ENCODE data around the gene CNTLN. TPM values are rescaled to one million over a fixed set of nuclear protein-coding genes. Genes with fewer than 3 reads are reported as not detected.
"Not testable (repeated sequence)": the region's sequence is repeated elsewhere in the genome, so short reads cannot be mapped to it uniquely, and the experiment has no call there.

Gene CNTLN
- total RNA-seq, 1 experiment from 2014 or later: 17.3 TPM

GRCh38 chr9:17315341-17315740 is 180.5 kb downstream of the CNTLN start:
- DNase-seq: no peak
- H3K4me1 ChIP-seq: peaks cover 9% of the 10 kb centered on the region; the same call in 1 of the 2 replicates
- no peak overlapping the region for H3K27ac ChIP-seq
- H3K9me3 ChIP-seq (replicated peaks): no peaks in the 10 kb centered on the region
- peaks cover 3% of the 10 kb centered on the region; the same call in 1 of the 2 replicates for H3K36me3 ChIP-seq
- H3K4me3 ChIP-seq: no peak overlapping the region
- H3K27me3 ChIP-seq: no peaks in the 10 kb centered on the region

- Histone ChIP-seq H3K27ac (no peak overlapping the region), H3K9me3 (replicated peaks) (no peaks in the 10 kb centered on the region), H3K4me1 (peaks cover 9% of the 10 kb centered on the region; the same call in 1 of the 2 replicates), H3K4me3 (no peak overlapping the region), H3K36me3 (peaks cover 3% of the 10 kb centered on the region; the same call in 1 of the 2 replicates), H3K27me3 (no peaks in the 10 kb centered on the region)
- no peak for DNase-seq
Observed at GRCh38 chr9:17318821-17319320, 184.0 kb downstream of the CNTLN start.

GRCh38 chr9:17319864-17320263 is 185.0 kb downstream of the CNTLN start:
- Histone ChIP-seq H3K4me3 (no peak overlapping the region), H3K36me3 (peaks cover 3% of the 10 kb centered on the region; the same call in 1 of the 2 replicates), H3K27me3 (no peaks in the 10 kb centered on the region), H3K4me1 (peaks cover 9% of the 10 kb centered on the region; the same call in 1 of the 2 replicates), H3K27ac (no peak overlapping the region), H3K9me3 (replicated peaks) (no peaks in the 10 kb centered on the region)
- no peak for DNase-seq

GRCh38 chr9:17322882-17323864 is 188.3 kb downstream of the CNTLN start:
- Histone ChIP-seq H3K27me3 (no peaks in the 10 kb centered on the region), H3K9me3 (replicated peaks) (no peaks in the 10 kb centered on the region), H3K4me1 (no peaks in the 10 kb centered on the region), H3K36me3 (no peaks in the 10 kb centered on the region), H3K27ac (no peak overlapping the region), H3K4me3 (no peak overlapping the region)
- DNase-seq: no peak

GRCh38 chr9:17328331-17328730 is 193.5 kb downstream of the CNTLN start:
- DNase-seq: no peak
- Histone ChIP-seq H3K4me3 (no peak overlapping the region), H3K9me3 (replicated peaks) (no peaks in the 10 kb centered on the region), H3K4me1 (no peaks in the 10 kb centered on the region), H3K27me3 (no peaks in the 10 kb centered on the region), H3K36me3 (no peaks in the 10 kb centered on the region; the same call in 1 of the 2 replicates), H3K27ac (no peak overlapping the region)

- Histone ChIP-seq H3K4me3 (no peak overlapping the region), H3K36me3 (no peaks in the 10 kb centered on the region; the same call in 1 of the 2 replicates), H3K27ac (no peak overlapping the region), H3K9me3 (replicated peaks) (no peaks in the 10 kb centered on the region), H3K4me1 (no peaks in the 10 kb centered on the region), H3K27me3 (no peaks in the 10 kb centered on the region)
- DNase-seq: no peak
Observed at GRCh38 chr9:17330097-17330496, 195.3 kb downstream of the CNTLN start.

GRCh38 chr9:17332115-17332514 is 197.3 kb downstream of the CNTLN start:
- no peaks in the 10 kb centered on the region for H3K4me1 ChIP-seq
- no peak overlapping the region for H3K27ac ChIP-seq
- no peaks in the 10 kb centered on the region for H3K27me3 ChIP-seq
- H3K36me3 ChIP-seq: no peaks in the 10 kb centered on the region; the same call in 1 of the 2 replicates
- H3K4me3 ChIP-seq: no peak overlapping the region
- DNase-seq: no peak
- H3K9me3 ChIP-seq (replicated peaks): no peaks in the 10 kb centered on the region

- no peak for DNase-seq
- Histone ChIP-seq H3K27me3 (no peaks in the 10 kb centered on the region), H3K36me3 (0 out of 2 replicates have a peak, but pooled peaks cover 5% of the 10 kb centered on the region), H3K4me3 (no peak overlapping the region), H3K9me3 (replicated peaks) (no peaks in the 10 kb centered on the region), H3K27ac (no peak overlapping the region), H3K4me1 (no peaks in the 10 kb centered on the region)
Observed at GRCh38 chr9:17339156-17339555, 204.3 kb downstream of the CNTLN start.

- H3K4me3 ChIP-seq: no peak overlapping the region
- no peak for DNase-seq
- H3K27ac ChIP-seq: no peak overlapping the region
- H3K36me3 ChIP-seq: peaks cover 15% of the 10 kb centered on the region
- H3K4me1 ChIP-seq: no peaks in the 10 kb centered on the region
- no peaks in the 10 kb centered on the region; the same call in 1 of the 2 replicates for H3K9me3 ChIP-seq (replicated peaks)
- no peaks in the 10 kb centered on the region for H3K27me3 ChIP-seq
Observed at GRCh38 chr9:17342696-17343095, 207.9 kb downstream of the CNTLN start.

GRCh38 chr9:17349831-17350230 is 215.0 kb downstream of the CNTLN start:
- peak in 1 of 2 experiments; percentile 2 for DNase-seq
- H3K27ac ChIP-seq: no peak overlapping the region
- no peaks in the 10 kb centered on the region; the same call in 1 of the 2 replicates for H3K9me3 ChIP-seq (replicated peaks)
- no peak overlapping the region for H3K4me3 ChIP-seq
- no peaks in the 10 kb centered on the region for H3K27me3 ChIP-seq
- H3K4me1 ChIP-seq: no peaks in the 10 kb centered on the region
- H3K36me3 ChIP-seq: peaks cover 13% of the 10 kb centered on the region

GRCh38 chr9:17354006-17354405 is 219.2 kb downstream of the CNTLN start:
- not testable (repeated sequence) for H3K27ac ChIP-seq

GRCh38 chr9:17361378-17361777 is 226.5 kb downstream of the CNTLN start:
- no peaks in the 10 kb centered on the region for H3K36me3 ChIP-seq
- H3K4me3 ChIP-seq: no peak overlapping the region
- no peaks in the 10 kb centered on the region for H3K9me3 ChIP-seq (replicated peaks)
- H3K27ac ChIP-seq: no peak overlapping the region
- no peaks in the 10 kb centered on the region for H3K27me3 ChIP-seq
- no peak for DNase-seq
- no peaks in the 10 kb centered on the region for H3K4me1 ChIP-seq

More at GRCh38 chr9:17354006-17354405, 219.2 kb downstream of the CNTLN start:
- not testable (repeated sequence) for DNase-seq; H3K4me1 ChIP-seq; H3K9me3 ChIP-seq (replicated peaks); H3K27me3 ChIP-seq; H3K4me3 ChIP-seq; H3K36me3 ChIP-seq

- H3K27ac ChIP-seq: no peak overlapping the region
- DNase-seq: no peak
Observed at GRCh38 chr9:17367035-17367434, 232.2 kb downstream of the CNTLN start.

GRCh38 chr9:17380126-17380861 is 245.5 kb downstream of the CNTLN start:
- DNase-seq: no peak
- Histone ChIP-seq H3K4me1 (no peaks in the 10 kb centered on the region), H3K27me3 (no peaks in the 10 kb centered on the region), H3K4me3 (no peak overlapping the region), H3K27ac (no peak overlapping the region), H3K36me3 (no peaks in the 10 kb centered on the region), H3K9me3 (replicated peaks) (no peaks in the 10 kb centered on the region)

More at GRCh38 chr9:17367035-17367434, 232.2 kb downstream of the CNTLN start:
- Histone ChIP-seq H3K4me1 (no peaks in the 10 kb centered on the region), H3K9me3 (replicated peaks) (no peaks in the 10 kb centered on the region), H3K36me3 (peaks cover 5% of the 10 kb centered on the region; the same call in 1 of the 2 replicates), H3K4me3 (no peak overlapping the region), H3K27me3 (no peaks in the 10 kb centered on the region)
